ENCODE data around the gene ARHGAP32.
"Not testable (repeated sequence)": the region's sequence is repeated elsewhere in the genome, so short reads cannot be mapped to it uniquely, and the experiment has no call there.

Gene ARHGAP32

DNA sequence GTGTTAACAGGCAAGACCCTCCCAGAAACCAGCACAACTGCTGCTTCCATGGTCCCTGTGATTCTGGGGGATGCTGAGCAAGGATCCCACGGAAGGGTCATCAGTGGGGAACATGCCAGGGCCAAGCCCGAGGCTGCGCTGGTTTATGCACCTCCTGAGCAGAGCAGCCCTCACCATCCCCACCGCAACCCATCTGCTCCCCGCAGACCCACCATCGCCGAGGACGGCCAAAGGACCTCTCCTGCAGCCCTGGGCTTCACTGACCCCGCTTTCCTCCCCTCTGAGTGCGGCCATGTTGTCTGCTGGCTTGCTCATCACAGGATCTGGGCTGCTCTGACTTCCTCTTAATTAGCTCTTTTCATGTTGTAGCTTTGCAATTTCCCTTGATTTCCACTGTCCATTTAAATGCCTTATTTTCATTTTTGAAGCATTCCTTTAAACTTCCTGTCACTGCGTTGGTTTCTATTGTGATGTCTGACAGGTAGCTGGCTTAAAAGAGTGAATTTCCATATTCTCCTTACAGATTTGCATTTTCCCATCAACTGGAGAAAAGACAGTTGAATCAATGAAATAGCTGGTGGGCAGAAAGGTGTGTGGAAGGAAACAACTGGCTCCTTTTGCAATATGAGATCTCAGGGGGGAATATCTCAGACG lies 264.3 kb downstream of the ARHGAP32 start:
- DNase-seq = no peak

- DNase-seq = no peak
Measured at GRCh38 chr11:128927108-128927461, 265.0 kb downstream of the ARHGAP32 start.

- no peak for DNase-seq
Measured at GRCh38 chr11:128926437-128927107, 265.6 kb downstream of the ARHGAP32 start.

- DNase-seq = no peak
Measured at GRCh38 chr11:128926000-128926399, 266.1 kb downstream of the ARHGAP32 start.

DNA sequence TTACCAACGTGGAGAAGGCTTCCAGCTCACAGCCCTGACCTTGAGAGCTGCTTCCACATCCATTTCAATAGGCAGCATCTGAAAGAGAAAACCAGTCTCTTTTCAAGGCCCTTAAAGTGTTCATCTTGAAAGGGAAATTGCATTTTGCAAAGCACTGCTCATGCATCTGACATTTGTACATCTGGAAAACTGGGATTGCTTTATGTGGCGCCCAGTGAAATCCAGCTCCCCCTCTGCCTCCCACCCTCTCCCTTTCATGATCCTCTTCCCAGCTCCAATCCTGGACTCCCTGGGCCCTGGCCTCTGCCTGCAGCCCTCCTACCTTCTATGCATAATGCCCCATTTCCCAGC lies 266.9 kb downstream of the ARHGAP32 start:
- no peak for DNase-seq

GRCh38 chr11:128924510-128925249 lies 267.4 kb downstream of the ARHGAP32 start:
- DNase-seq = no peak

DNA sequence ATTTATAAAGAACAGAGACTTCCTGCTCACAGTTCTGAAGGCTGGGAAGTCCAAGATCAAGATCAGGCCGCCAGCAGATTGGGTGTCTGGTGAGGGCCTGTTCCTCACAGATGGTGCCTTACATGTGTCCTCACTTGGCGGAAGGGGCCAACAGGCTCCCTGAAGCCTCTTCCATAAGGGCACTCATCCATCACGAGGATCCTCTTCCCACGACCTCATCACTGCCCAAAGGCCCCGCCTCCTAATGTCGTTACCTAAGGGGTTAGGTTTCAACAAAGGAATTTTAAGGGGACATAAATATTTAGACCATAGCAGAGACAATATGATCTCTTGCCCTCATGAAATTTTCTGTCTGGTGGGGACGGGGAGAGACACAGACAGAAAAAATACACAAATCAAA lies 268.0 kb downstream of the ARHGAP32 start:
- DNase-seq = no peak

DNA sequence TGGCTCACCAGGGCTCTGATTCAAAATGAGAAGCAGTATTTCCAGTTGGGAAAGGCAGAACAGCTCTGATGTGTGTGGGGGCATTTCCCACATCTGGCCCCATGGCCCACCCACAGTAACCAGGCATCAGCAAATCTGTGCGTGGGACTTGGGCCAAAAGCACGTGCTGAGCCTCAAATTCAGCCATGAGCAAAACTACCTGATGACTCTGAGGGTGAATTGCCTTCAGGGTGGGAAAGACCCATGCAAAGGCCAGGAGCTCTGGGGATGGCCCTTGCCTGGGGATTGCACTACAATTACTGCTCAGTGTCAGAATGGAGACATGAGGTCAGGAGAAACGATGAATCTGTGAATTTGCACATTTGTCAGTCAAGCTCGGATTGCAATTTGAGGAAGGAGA lies 270.3 kb downstream of the ARHGAP32 start:
- DNase-seq = no peak

- DNase-seq = no peak
Measured at GRCh38 chr11:128920666-128921065, 271.5 kb downstream of the ARHGAP32 start.

DNA sequence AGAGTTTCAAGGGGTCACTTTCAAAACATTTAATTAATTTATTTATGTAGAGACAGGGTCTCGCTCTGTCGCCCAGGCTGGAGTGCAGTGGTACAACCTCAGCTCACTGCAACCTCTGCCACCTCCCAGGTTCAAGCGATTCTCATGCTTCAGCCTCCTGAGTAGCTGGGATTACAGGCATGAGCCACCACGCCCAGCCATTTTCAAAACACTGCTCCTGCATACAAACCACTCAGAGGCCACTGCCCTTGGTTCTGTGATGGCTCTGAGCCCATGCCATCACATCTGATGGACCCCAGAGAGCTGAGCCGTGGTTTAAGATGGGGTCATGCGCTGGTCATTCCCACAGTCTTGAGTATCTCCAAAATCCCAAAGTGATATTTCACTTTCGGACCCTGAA lies 272.5 kb downstream of the ARHGAP32 start:
- DNase-seq = not testable (repeated sequence)

DNA sequence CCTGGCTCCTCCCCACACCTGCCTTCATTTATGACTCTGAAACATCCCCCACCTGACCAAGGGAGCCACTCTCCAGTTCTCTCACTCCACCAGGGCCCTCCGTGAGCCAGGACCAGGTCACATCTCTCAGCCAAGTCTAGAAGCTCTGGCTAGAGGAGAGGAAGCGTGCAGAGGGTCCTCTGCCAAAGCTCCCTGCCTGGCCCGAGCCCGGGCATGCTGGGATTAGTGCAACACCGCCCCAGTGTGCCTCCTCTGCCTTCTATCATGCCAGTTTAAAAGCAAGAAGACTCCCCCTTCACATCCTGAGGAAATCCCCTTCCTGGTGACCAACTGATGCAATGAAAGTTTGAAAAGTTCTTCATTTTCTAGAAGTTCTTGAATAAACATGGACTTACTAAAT lies 272.9 kb downstream of the ARHGAP32 start:
- no peak for DNase-seq

- no peak for DNase-seq
Measured at GRCh38 chr11:128917144-128917724, 274.9 kb downstream of the ARHGAP32 start.

GRCh38 chr11:128916681-128917080 lies 275.4 kb downstream of the ARHGAP32 start:
- no peak for DNase-seq

DNA sequence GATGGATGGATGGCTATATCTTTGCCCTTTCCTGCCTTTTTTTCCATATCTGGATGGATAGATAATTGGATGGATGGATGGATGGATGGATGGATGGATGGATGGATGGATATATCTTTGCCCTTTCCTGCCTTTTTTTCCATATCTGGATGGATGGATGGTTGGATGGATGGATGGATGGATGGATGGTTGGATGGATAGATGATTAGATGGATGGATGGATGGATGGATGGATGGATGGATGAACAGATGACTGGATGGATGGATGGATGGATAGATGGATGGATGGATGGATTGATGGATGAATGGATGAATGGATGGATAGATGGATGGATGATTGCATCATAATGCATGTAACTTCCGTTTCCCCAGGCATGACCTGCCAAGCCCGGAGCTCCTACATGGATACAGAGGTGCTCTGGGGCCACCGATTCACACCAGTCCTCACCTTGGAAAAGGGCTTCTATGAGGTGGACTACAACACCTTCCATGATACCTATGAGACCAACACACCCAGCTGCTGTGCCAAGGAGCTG lies 276.0 kb downstream of the ARHGAP32 start:
- DNase-seq = no peak

DNA sequence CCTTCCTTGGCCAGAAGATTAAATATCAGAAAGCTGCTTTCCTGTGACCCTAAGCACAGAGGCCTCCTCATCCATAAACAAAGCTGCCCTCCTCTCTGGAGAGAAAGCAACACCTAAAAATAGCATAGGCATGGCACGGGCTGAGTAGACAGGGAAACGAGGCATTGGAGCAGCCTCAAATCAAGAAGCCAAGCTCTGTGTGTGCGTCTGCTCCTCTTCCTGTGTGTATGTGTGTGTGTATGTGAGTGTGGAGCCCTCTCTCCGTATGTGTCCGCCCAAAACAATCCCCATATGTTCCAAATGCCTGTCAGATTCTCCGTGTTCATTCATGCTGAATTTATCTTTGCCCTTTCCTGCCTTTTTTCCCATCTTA lies 277.0 kb downstream of the ARHGAP32 start:
- no peak for DNase-seq
